ENCODE results near the gene NFKBIZ. TPM values are rescaled to one million over a fixed set of nuclear protein-coding genes. Genes with fewer than 3 reads are reported as not detected.

The NFKBIZ gene
- total and polyA plus RNA-seq, 2 donors (not counting 3 experiments of a cell fraction or from before 2014, with no cell fraction given): 17.5 to 28.9 TPM

- H4K20me1 ChIP-seq (replicated peaks; ENCODE audit: control insufficient read depth, extremely low read depth, insufficient read depth, low read length): no peaks in the 10 kb centered on the region
- H3K79me2 ChIP-seq (ENCODE audit: control insufficient read depth, insufficient read depth, low read length): no peaks in the 10 kb centered on the region
- FAIRE-seq (no peak), DNase-seq (ENCODE audit: low read depth, low spot score) (peak; percentile 89)
- ChIA-PET POLR2A (no interaction called here), CTCF (no interaction called here)
- no peaks in the 10 kb centered on the region for H3K27me3 ChIP-seq (ENCODE audit: control insufficient read depth in 2 of 2, insufficient read depth in 2 of 2, low read length in 2 of 2)
- H3K36me3 ChIP-seq (ENCODE audit: control insufficient read depth in 2 of 2, extremely low read depth in 1 of 2, insufficient read depth in 2 of 2, low read length in 2 of 2): no peaks in the 10 kb centered on the region
- no peak overlapping the region for H3K27ac ChIP-seq (ENCODE audit: insufficient read depth, low read depth, low read length)
- H3K9me1 ChIP-seq (replicated peaks; ENCODE audit: control insufficient read depth, extremely low read depth, insufficient read depth, low read length): no peaks in the 10 kb centered on the region
- H3K4me2 ChIP-seq (ENCODE audit: insufficient read depth, low read length): no peak overlapping the region
- no peak for TF ChIP-seq MYC (IDR thresholded peaks at IDR 0.05; ENCODE audit: low read depth, low read length)
- no peak for TF ChIP-seq MAX (IDR thresholded peaks at IDR 0.05; ENCODE audit: insufficient read depth, insufficient read length)
- no peak for TF ChIP-seq EZH2 (IDR thresholded peaks at IDR 0.05; ENCODE audit: borderline replicate concordance, low read depth, low read length, severe bottlenecking)
- no peak for TF ChIP-seq GATA2 (IDR thresholded peaks at IDR 0.05; ENCODE audit: insufficient read depth, insufficient read length, low read depth, low read length)
- no peak for TF ChIP-seq FOS (IDR thresholded peaks at IDR 0.05; ENCODE audit: borderline replicate concordance, insufficient read depth, low read length)
- TF ChIP-seq JUN (IDR thresholded peaks at IDR 0.05; ENCODE audit: borderline replicate concordance, insufficient read depth, insufficient read length, low read depth): no peak
- dilution Hi-C loops (cut with MboI; ENCODE audit: extremely low pct_ligation_motif_present, low sequenced_read_pairs): no loop called here
- H3K9ac ChIP-seq (replicated peaks; ENCODE audit: extremely low read depth, insufficient read depth, low read length): no peak overlapping the region
- no peak overlapping the region for H2AFZ ChIP-seq (ENCODE audit: low read depth, low read length)
- H3K4me1 ChIP-seq (ENCODE audit: control insufficient read depth, extremely low read depth, insufficient read depth, low read length): peaks cover 5% of the 10 kb centered on the region
- H3K9me3 ChIP-seq (replicated peaks; ENCODE audit: control insufficient read depth, insufficient read depth, low read length): no peaks in the 10 kb centered on the region
- no peak overlapping the region for H3K4me3 ChIP-seq (replicated peaks in 1 of 3; ENCODE audit: insufficient read depth in 1 of 3, low read depth in 1 of 3, low read length in 3 of 3)
- BruUV-seq (replicated peaks): no TSS peak
- intact Hi-C loops (cut with micrococcal nuclease): no loop called here
These were observed 12.4 kb upstream of the NFKBIZ start for GRCh38 chr3:101836652-101837598.
